Heart right ventricle (tissue), 16 donors: ENCODE data around the gene SMAD1. TPM values are rescaled to one million over a fixed set of nuclear protein-coding genes. Genes with fewer than 3 reads are reported as not detected.

Experiments used
- ATAC-seq, 8 donors: fragments of 200-7000 bp; cut with Tn5 transposase; one replicate each; pipeline ENCODE4 v1.9.1; 2020; ENCODE audit warnings: mild to moderate bottlenecking in 8 of 8, moderate library complexity in 8 of 8, moderate number of reproducible peaks in 1 of 8
- DNase-seq, 2 donors: peaks; one replicate each; pipeline ENCODE4 v3.0.0-alpha.2; 2020
- H3K27ac ChIP-seq, 10 donors: fragments of 200-600 bp; sonication (generic) in 2 of 10; one replicate each; pipeline versions ENCODE4 v1.5.0 to v1.8.0; 2020 to 2022; ENCODE audit warnings: mild to moderate bottlenecking in 3 of 10
- H3K27me3 ChIP-seq, 7 donors: fragments of 200-600 bp; one replicate each; pipeline ENCODE4 v1.8.0; 2021 to 2022; ENCODE audit warnings: mild to moderate bottlenecking in 2 of 7
- H3K36me3 ChIP-seq, 9 donors: fragments of 200-600 bp; sonication (generic) in 1 of 9; one replicate each; pipeline versions ENCODE4 v1.5.0 to v1.8.0; 2020 to 2022; ENCODE audit warnings: mild to moderate bottlenecking in 2 of 9
- H3K4me1 ChIP-seq, 9 donors: fragments of 200-600 bp; sonication (generic) in 1 of 9; one replicate each; pipeline versions ENCODE4 v1.5.0 to v1.8.0; 2020 to 2022; ENCODE audit warnings: mild to moderate bottlenecking in 4 of 9
- H3K4me3 ChIP-seq, 10 donors: fragments of 200-600 bp; sonication (generic) in 2 of 10; one replicate each; pipeline versions ENCODE4 v1.5.0 to v1.8.0; 2020 to 2022; ENCODE audit warnings: mild to moderate bottlenecking in 7 of 10, moderate library complexity in 2 of 10
- H3K9me3 ChIP-seq, 11 donors: fragments of 200-600 bp in 10 of 11; sonication (generic) in 2 of 11; one replicate each; pipeline versions ENCODE4 v1.5.0 to v1.8.0; 2013 to 2022; ENCODE audit warnings: mild to moderate bottlenecking in 2 of 11, control low read depth in 1 of 11, moderate library complexity in 1 of 11
- CTCF ChIP-seq, 9 donors: fragments of 200-600 bp; sonication (generic) in 2 of 9; IDR thresholded peaks; one replicate each; pipeline versions ENCODE4 v1.5.0 to v1.8.0; 2021 to 2022; ENCODE audit warnings: antibody characterized with exemption in 9 of 9, mild to moderate bottlenecking in 5 of 9, moderate library complexity in 1 of 9
- WGBS, 2 donors: extraction: QIAGEN DNeasy Blood & Tissue Kit; methylation state at CpG; one replicate each; pipeline ENCODE4 v1.1.7; 2013; ENCODE audit warnings: inconsistent platforms in 1 of 2; 5-methylcytosine and 5-hydroxymethylcytosine counted together
- intact Hi-C, 10 donors: fragments of 100-400 bp; cut with DNase I; formaldehyde crosslinking; loops; one replicate each; pipeline versions ENCODE4 v1.11.1 to v1.14.2; 2022
- polyA plus RNA-seq, 2 donors: library from polyadenylated mRNA; stranded (reverse); fragments of 200-250 nt; gene quantifications; one replicate each; pipeline ENCODE4 v1.2.3, GENCODE V29; 2013
- total RNA-seq, 10 donors: library from RNA; stranded (reverse); fragmentation: NEBNext Ultra II Directional in 3 of 10; extraction: Animal tissue kit (Norgen Biotek cat#: 25700) in 3 of 10; gene quantifications; one replicate each; pipeline versions ENCODE4 v1.2.1 to v1.2.4, GENCODE V29; 2021 to 2023
- donor health status: Arrhythmogenic right ventricular cardiomyopathy.
- donor health status: ischemic (EF 13 %, LVEDD 7.1; RV severe dilation, severe dysfunction).
- donor health status: healthy with polysubstance abuse.
- donor health status: DM: no; HTN: yes; CAD: no.
- donor health status: DM: no; HTN: no; CAD: no.
- donor health status: ischemic (EF 25% LVEDD 6.9; RV normal size, moderate dysfunction).
- donor health status: ischemic (EF 25% LVEDD 5.7; RV mildly dilated, moderate dysfunction).
- donor health status: healthy.
- donor health status: DM: yes; HTN: yes; CAD: no.
- donor health status: Ischemic cardiomyopathy.
- donor health status: ischemic (EF 35%, LVEDD 5.7; RV mildly dilated, moderate dysfunction).
- donor health status: nonischemic (EF 11% LVEDD 7.7; RV severe dilation, severe dysfunction).
- donor health status: DM: yes; HTN: yes; CAD: no.
- donor health status: PGD.
- donor health status: ischemic (EF 29% LVEDD 5.4; RV normal size, mild dysfunction).
- donor health status: nonischemic (EF 23%, LVEDD 6.1; RV moderate dilation, normal function).

Gene SMAD1
- total and polyA plus RNA-seq, 12 donors: 2.6 to 19.4 (median 14.8) TPM

- Histone ChIP-seq H3K27me3 (no peaks in the 10 kb centered on the region), H3K9me3 (no peaks in the 10 kb centered on the region), H3K36me3 (peaks cover 0 to 7% (median 0%) of the 10 kb centered on the region in 9 donors), H3K27ac (no peak overlapping the region), H3K4me3 (no peak overlapping the region), H3K4me1 (peaks cover 0 to 71% (median 46%) of the 10 kb centered on the region in 9 donors)
- WGBS, 2 donors: 85% methylated on average over 2 of the region's 2 CpGs
- DNase-seq (no peak), ATAC-seq (peak in 2 of 8 donors; percentile 26 to 39)
- no peak for TF ChIP-seq CTCF (IDR thresholded peaks at IDR 0.05)
- intact Hi-C loops: loop anchor here in 1 of 10 donors (10.0 kb wide), 1 partner anchor 51 kb away; the partner anchor contains the start of gene SMAD1
Measured at GRCh38 chr4:145536044-145536443, 54.4 kb downstream of the SMAD1 start.

GRCh38 chr4:145538596-145538995 lies 56.9 kb downstream of the SMAD1 start:
- DNase-seq (no peak), ATAC-seq (peak in 1 of 8 donors; percentile 50)
- Histone ChIP-seq H3K36me3 (peaks cover 0 to 24% (median 7%) of the 10 kb centered on the region in 9 donors), H3K4me1 (peaks cover 0 to 63% (median 38%) of the 10 kb centered on the region in 9 donors), H3K27ac (peak overlapping the region in 2 of 10 donors; percentile 15 to 35), H3K4me3 (no peak overlapping the region), H3K27me3 (no peaks in the 10 kb centered on the region), H3K9me3 (no peaks in the 10 kb centered on the region)
- TF ChIP-seq CTCF (IDR thresholded peaks at IDR 0.05): no peak
- intact Hi-C loops: loop anchor here in 1 of 10 donors (10.0 kb wide), 1 partner anchor 54 kb away; the partner anchor contains the start of gene SMAD1
- 74 to 75% methylated on average over 1 of the region's 1 CpG for WGBS, 2 donors

- intact Hi-C loops: loop anchor here in 1 of 10 donors (10.0 kb wide), 1 partner anchor 55 kb away; the partner anchor contains the start of gene SMAD1
- 45 to 50% methylated on average over 4 of the region's 4 CpGs for WGBS, 2 donors
- no peaks in the 10 kb centered on the region for H3K9me3 ChIP-seq
- peaks cover 0 to 70% (median 38%) of the 10 kb centered on the region in 9 donors for H3K4me1 ChIP-seq
- H3K36me3 ChIP-seq: peaks cover 0 to 28% (median 7%) of the 10 kb centered on the region in 9 donors
- peak overlapping the region in 4 of 10 donors; percentile 5 to 60 (median 32) for H3K27ac ChIP-seq
- TF ChIP-seq CTCF (IDR thresholded peaks at IDR 0.05): no peak
- peak in 3 of 8 donors; percentile 22 to 37 (median 25) for ATAC-seq
- no peak for DNase-seq
- no peaks in the 10 kb centered on the region for H3K27me3 ChIP-seq
- no peak overlapping the region for H3K4me3 ChIP-seq
Measured at GRCh38 chr4:145539671-145540070, 58.0 kb downstream of the SMAD1 start.

- no peak for TF ChIP-seq CTCF (IDR thresholded peaks at IDR 0.05)
- no peak overlapping the region for H3K4me3 ChIP-seq
- peak overlapping the region in 3 of 10 donors; percentile 5 to 60 (median 37) for H3K27ac ChIP-seq
- peaks cover 0 to 28% (median 7%) of the 10 kb centered on the region in 9 donors for H3K36me3 ChIP-seq
- DNase-seq (no peak), ATAC-seq (peak in 1 of 8 donors; percentile 38)
- WGBS, 2 donors: 51 to 54% methylated on average over 3 of the region's 3 CpGs
- H3K27me3 ChIP-seq: no peaks in the 10 kb centered on the region
- H3K9me3 ChIP-seq: no peaks in the 10 kb centered on the region
- intact Hi-C loops: no loop called here
- H3K4me1 ChIP-seq: peaks cover 0 to 75% (median 43%) of the 10 kb centered on the region in 9 donors
Measured at GRCh38 chr4:145540235-145540634, 58.6 kb downstream of the SMAD1 start.
